VCaP (cell line): ENCODE measurements around the gene KLK15.

ENCODE experiments used
- H3K27ac ChIP-seq: fragments of 450-650 bp; 2 replicates; pipeline ENCODE4 v1.5.1; 2017
- TF ChIP-seq, protein P1 (sequence below): fragments of 450-650 bp; conservative IDR thresholded peaks from 2 replicates; pipeline ENCODE4 v1.5.1; 2017; ENCODE audit warnings: mild to moderate bottlenecking, moderate library complexity

The KLK15 gene

DNA sequence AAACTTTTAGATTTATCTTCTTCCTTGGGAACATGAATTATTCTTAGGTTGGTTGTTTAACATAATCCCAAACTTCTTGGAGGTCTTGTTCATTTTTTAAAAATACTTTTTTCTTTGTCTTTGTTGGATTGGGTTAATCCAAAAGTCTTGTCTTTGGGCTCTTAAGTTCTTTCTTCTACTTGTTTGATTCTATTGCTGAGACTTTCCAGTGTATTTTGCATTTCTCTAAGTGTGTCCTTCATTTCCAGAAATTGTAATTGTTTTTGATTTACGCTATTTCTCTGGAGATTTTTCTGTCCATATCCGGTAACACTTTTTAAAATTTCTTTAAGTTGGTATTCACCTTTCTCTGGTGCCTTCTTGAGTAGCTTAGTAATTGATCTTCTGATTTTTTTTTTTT is 9.8 kb upstream of the KLK15 start:
- H3K27ac ChIP-seq = peak overlapping the region; percentile 100
- TF ChIP-seq, protein P1, sequence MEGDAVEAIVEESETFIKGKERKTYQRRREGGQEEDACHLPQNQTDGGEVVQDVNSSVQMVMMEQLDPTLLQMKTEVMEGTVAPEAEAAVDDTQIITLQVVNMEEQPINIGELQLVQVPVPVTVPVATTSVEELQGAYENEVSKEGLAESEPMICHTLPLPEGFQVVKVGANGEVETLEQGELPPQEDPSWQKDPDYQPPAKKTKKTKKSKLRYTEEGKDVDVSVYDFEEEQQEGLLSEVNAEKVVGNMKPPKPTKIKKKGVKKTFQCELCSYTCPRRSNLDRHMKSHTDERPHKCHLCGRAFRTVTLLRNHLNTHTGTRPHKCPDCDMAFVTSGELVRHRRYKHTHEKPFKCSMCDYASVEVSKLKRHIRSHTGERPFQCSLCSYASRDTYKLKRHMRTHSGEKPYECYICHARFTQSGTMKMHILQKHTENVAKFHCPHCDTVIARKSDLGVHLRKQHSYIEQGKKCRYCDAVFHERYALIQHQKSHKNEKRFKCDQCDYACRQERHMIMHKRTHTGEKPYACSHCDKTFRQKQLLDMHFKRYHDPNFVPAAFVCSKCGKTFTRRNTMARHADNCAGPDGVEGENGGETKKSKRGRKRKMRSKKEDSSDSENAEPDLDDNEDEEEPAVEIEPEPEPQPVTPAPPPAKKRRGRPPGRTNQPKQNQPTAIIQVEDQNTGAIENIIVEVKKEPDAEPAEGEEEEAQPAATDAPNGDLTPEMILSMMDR = no peak

DNA sequence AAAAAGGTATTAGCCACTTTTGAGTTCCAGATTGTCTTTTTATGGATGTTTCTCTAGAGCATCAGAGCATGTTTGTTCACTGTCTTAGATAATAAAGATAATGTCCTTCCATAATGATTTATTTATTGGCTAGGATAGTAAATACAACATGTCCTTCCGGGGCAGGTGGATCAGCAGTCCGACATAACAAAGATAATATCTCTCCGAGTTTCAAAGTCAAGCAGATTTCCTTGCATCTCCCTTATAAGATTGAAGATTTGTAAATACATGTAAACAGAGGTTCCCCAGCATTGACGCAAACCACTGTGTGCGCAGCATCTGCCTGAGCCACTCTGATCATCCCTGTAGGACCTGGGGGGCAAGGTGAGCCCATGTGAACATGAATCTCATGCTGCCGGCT is 8.8 kb upstream of the KLK15 start:
- TF ChIP-seq, protein P1 = no peak
- peak overlapping the region; percentile 100 for H3K27ac ChIP-seq

DNA sequence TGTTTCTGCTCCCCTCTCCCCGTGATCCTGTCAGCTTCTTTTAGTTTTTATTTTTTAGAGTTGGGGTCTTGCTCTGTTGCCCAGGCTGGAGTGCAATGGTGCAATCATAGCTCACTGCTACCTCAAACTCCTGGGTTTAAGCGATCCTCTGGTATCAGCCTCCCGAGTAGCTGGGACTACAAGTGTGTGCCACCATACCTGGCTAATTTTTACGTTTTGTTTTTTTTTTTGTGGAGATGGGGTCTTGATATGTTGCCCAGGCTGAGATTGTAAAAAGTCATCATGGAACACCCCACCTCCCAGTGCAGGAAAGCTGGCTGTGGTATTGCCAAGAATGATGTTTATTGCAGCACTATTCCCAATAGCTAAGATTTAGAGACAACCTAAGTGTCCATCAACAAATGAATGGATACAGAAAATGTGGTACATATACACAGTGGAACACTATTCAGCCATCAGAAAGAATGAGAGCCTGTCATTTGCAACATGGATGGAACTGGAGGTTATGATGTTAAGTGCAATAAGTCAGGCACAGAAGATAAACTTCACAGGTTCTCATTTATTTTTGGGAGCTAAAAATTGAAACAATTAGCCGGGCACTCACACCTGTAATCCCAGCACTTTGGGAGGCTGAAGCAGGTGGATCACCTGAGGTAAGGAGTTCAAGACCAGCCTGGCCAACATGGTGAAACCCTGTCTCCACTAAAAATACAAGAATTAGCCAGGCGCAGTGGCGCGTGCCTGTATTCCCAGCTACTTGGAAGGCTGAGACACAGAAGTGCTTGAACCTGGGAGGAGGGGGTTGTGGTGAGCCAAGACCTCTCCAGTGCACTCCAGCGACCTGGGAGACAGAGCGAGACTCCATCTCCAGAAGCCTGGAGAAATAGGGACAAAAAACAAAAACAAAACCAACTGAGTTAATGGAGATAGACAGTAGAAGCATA is 6.6 kb upstream of the KLK15 start:
- TF ChIP-seq, protein P1 = no peak
- peak overlapping the region; percentile 100 for H3K27ac ChIP-seq

DNA sequence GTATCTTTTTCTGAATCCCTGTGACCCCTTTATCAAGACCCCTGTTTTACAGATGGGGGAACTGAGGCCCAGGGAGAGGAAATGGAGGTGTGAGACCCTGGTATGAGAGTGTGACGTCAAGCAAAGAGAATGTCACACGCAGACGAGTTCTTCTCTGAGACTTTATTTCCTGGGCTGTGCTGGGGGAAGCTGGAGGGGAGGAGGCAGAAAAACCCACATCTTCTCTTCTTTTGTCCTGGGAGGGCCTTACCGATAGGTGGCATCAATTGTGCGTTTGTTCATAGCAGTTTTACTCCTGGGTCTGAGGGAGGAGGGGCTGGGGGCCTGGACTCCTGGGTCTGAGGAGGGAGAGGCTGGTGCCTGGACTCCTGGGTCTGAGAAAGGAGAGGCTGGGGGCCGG is 4.9 kb upstream of the KLK15 start:
- H3K27ac ChIP-seq = peak overlapping the region; percentile 100
- TF ChIP-seq, protein P1 = peak; percentile 65

DNA sequence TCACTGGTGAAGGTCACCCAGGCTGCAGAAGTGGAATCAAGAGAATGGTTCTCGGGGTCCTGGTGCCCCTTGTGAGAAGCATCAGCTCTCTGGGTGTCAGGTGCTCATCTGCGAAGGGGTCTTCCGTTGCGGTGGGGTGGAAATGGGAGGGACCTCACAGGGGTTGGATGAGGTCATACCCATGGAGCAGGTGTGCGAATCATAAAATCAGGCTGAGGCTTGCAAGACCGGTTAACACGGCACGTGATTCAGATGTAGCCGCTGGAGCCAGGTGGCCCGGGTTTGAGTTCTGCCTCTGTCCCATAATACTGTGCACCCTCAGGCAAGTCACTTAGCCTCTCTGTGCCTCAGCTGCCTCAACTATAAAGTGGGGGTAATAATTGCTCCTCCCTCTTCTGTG is 3.9 kb upstream of the KLK15 start:
- TF ChIP-seq, protein P1 = no peak
- peak overlapping the region; percentile 100 for H3K27ac ChIP-seq

DNA sequence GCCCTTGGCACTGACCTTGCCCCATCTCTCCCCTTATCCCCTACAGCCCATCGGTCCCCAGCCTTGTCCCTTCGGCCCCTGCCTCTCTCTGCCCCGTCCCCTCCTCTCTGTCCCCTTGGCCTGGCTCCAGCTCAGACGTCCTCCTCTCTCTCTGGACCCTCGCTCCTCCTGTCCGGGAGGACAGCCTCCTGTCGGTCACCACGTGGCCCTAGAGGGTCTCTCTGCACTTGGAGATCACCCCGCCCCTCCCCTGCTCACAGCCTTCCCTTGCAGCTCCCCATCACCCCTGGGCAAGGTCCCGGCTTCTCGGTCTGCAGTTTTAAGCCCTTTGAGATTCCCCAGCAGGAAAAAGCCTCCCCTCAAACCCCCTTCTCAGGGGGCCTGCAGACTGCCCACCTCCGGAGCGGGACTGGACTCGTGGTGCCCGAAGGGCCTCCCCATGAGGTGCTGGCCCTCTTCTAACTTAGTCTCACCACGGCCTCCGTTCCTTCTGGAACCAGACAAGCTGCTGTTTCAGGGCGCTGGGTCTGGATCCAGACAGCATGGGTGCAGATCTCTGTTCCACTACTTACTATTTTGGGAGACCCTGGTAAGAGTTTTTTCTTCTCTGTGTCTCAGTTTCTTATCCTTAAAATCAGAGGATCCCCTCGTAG is 3.3 kb upstream of the KLK15 start:
- H3K27ac ChIP-seq = peak overlapping the region; percentile 100
- TF ChIP-seq, protein P1 = no peak

DNA sequence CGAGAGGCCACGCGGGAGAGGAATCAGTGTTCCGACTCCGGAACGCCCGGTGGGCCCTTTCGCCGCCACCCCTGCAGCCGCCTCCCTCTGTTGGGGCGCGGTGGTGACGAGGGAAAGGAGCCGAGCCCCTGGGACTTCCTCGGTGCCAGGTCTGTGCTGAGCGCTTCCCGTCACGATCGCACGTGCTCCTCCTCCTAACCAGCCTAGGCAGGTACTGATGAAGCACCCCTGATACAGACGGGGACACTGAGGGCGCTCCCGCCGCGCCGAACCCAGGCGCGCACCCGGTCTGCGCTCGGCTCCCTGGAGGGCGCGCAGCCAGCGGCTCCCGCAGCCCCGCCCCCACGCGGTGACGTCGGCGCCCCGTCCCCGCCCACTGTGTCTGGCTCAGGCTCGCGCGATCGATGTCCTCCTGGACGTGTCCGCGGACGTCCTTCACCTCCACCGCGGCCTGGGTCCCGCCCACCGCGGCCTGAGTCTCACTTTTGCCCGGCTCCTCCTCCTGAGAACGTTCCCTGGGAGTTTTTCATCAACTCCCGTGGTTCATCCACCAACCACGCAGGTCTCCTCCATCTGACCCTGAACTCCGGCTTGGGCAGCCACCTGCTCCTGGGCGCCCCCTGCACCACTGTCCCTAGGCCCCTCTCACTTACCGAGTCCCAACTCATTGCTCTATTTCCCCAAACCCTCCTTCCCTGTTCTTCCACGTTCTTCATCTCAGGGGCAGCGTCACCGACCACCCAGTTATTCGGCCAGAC is 2.6 kb upstream of the KLK15 start:
- H3K27ac ChIP-seq = peak overlapping the region; percentile 100
- TF ChIP-seq, protein P1 = no peak
